Kidney epithelial cell (primary cell): ENCODE results near the gene LTB4R. TPM values are rescaled to one million over a fixed set of nuclear protein-coding genes. Genes with fewer than 3 reads are reported as not detected.

Experiments used
- DNase-seq: peaks from one replicate; pipeline ENCODE4 v3.0.0-alpha.2; 2010; ENCODE audit warnings: low read depth
- H3K27me3 ChIP-seq: 2 replicates; pipeline ENCODE4 v1.6.0; 2011; ENCODE audit warnings: low read length; ENCODE audit not compliant: control insufficient read depth, insufficient read depth
- H3K36me3 ChIP-seq: 2 replicates; pipeline ENCODE4 v1.5.1; 2011; ENCODE audit warnings: low read length; ENCODE audit not compliant: control insufficient read depth, insufficient read depth
- H3K4me3 ChIP-seq: 2 replicates; pipeline ENCODE4 v1.5.1; 2011; ENCODE audit warnings: low read depth, mild to moderate bottlenecking, control low read depth, low read length
- CTCF ChIP-seq: IDR thresholded peaks from 2 replicates; pipeline ENCODE4 v1.5.1; 2011; ENCODE audit warnings: mild to moderate bottlenecking, moderate library complexity, low read length, control low read depth, inconsistent platforms; ENCODE audit not compliant: insufficient read depth, poor library complexity, severe bottlenecking
- total RNA-seq: library from RNA; depleted of rRNA; stranded (reverse); fragments of >200 nt; gene quantifications from 2 replicates; pipeline ENCODE4 v1.2.3, GENCODE V29; 2015

The LTB4R gene
- total RNA-seq, 1 donor from 2014 or later, result 2.8 TPM

DNA sequence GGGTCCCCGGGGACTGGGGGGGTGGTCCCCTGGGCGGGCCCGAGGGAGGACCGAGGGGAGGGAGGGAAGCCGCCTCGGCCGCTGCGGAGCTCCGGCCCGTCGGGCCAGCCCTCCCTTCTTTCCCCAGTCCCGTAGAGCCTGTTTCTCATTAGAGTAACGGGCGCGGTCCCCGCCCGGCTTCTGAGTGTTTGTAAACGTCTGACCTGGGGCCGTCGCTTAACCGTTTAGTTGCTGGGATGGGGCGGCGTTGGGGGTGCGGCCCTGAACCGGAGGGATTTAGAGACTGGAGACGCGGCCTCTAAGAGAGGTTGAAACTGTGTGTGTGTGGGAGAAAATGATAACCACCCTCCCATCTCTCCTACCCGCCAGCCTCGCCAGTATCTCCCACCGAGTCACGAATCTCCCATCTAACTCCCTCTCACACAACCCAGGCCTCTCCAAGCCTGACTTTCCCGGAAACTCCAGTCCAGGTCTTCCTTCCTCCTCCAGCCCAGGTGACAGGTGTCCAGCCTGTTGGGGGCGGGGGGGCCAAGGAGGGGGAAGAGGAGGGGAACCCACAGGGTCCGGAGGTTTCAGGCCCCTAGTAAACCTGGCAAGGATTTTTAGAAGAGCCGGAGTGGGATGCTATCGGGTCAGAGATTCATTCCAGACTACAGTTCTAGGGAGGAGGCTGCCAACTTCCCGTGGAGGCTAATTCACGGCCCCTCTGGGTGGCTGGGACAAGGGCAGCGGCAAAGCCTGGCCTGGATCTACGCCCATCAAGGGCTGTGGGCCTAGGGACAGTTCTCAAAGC is 55.6 kb downstream of the LTB4R start:
- DNase-seq, result peak; percentile 76
- H3K4me3 ChIP-seq, result peak overlapping the region; percentile 82
- no peak for TF ChIP-seq CTCF
- no peaks in the 10 kb centered on the region for H3K36me3 ChIP-seq
- H3K27me3 ChIP-seq, result no peaks in the 10 kb centered on the region

Other genes starting within 250 kb of the LTB4R start
- gene CPNE6, start 239.9 kb upstream of the LTB4R start, total RNA-seq, result not detected in 2 replicates
- gene PCK2, start 217.2 kb upstream of the LTB4R start, total RNA-seq, result 127 and 142 TPM in 2 replicates
- gene DCAF11, start 196.7 kb upstream of the LTB4R start, total RNA-seq, result 63.3 and 83.9 TPM in 2 replicates
- 3.6 and 4.8 TPM in 2 replicates for gene NRL, start 196.6 kb upstream of the LTB4R start, total RNA-seq
- gene FITM1, start 180.8 kb upstream of the LTB4R start, total RNA-seq, result not detected in 2 replicates
- gene PSME1, start 175.3 kb upstream of the LTB4R start, total RNA-seq, result 216 and 234 TPM in 2 replicates
- gene EMC9, start 169.9 kb upstream of the LTB4R start, total RNA-seq, result 17.1 and 23.2 TPM in 2 replicates
- 110 and 115 TPM in 2 replicates for gene PSME2, start 164.9 kb upstream of the LTB4R start, total RNA-seq
- gene RNF31, start 164.0 kb upstream of the LTB4R start, total RNA-seq, result 70.7 and 77.0 TPM in 2 replicates
- 66.5 and 71.3 TPM in 2 replicates for gene IRF9, start 150.2 kb upstream of the LTB4R start, total RNA-seq
- gene REC8, start 139.4 kb upstream of the LTB4R start, total RNA-seq, result 69.2 and 77.8 TPM in 2 replicates
- gene IPO4, start 122.7 kb upstream of the LTB4R start, total RNA-seq, result 59.3 and 67.2 TPM in 2 replicates
- 55.6 and 58.1 TPM in 2 replicates for gene TM9SF1, start 116.1 kb upstream of the LTB4R start, total RNA-seq
- not detected in 2 replicates for gene TSSK4, start 105.8 kb upstream of the LTB4R start, total RNA-seq
- gene CHMP4A, start 98.0 kb upstream of the LTB4R start, total RNA-seq, result 92.8 and 112 TPM in 2 replicates
- 11.8 and 19.9 TPM in 2 replicates for gene MDP1, start 95.4 kb upstream of the LTB4R start, total RNA-seq
- gene NEDD8, start 79.1 kb upstream of the LTB4R start, total RNA-seq, result 157 and 180 TPM in 2 replicates
- 54.7 and 56.6 TPM in 2 replicates for gene GMPR2, start 78.6 kb upstream of the LTB4R start, total RNA-seq
- 57.3 and 67.2 TPM in 2 replicates for gene TINF2, start 68.9 kb upstream of the LTB4R start, total RNA-seq
- gene TGM1, start 48.3 kb upstream of the LTB4R start, total RNA-seq, result 3.1 and 12.3 TPM in 2 replicates
- gene RABGGTA, start 39.9 kb upstream of the LTB4R start, total RNA-seq, result 54.0 and 59.2 TPM in 2 replicates
- 44.9 and 48.5 TPM in 2 replicates for gene DHRS1, start 11.7 kb upstream of the LTB4R start, total RNA-seq
- gene NOP9, start 11.7 kb upstream of the LTB4R start, total RNA-seq, result 27.1 and 28.7 TPM in 2 replicates
- gene CIDEB, start 3.5 kb upstream of the LTB4R start, total RNA-seq, result 1.1 and 3.8 TPM in 2 replicates
- gene LTB4R2, start 1.4 kb upstream of the LTB4R start, total RNA-seq, result 1.5 and 8.0 TPM in 2 replicates
- 4.0 and 9.0 TPM in 2 replicates for gene ADCY4, start 23.6 kb downstream of the LTB4R start, total RNA-seq
- 2.3 and 2.9 TPM in 2 replicates for gene RIPK3, start 28.5 kb downstream of the LTB4R start, total RNA-seq
- gene NFATC4, start 56.7 kb downstream of the LTB4R start, total RNA-seq, result 8.0 and 14.0 TPM in 2 replicates
- 6.0 and 6.3 TPM in 2 replicates for gene NYNRIN, start 87.5 kb downstream of the LTB4R start, total RNA-seq
- gene CBLN3, start 118.2 kb downstream of the LTB4R start, total RNA-seq, result 0.34 and 0.88 TPM in 2 replicates
- gene KHNYN, start 118.5 kb downstream of the LTB4R start, total RNA-seq, result 44.0 and 47.8 TPM in 2 replicates
- 29.7 and 44.8 TPM in 2 replicates for gene SDR39U1, start 131.3 kb downstream of the LTB4R start, total RNA-seq
- gene CMA1, start 196.8 kb downstream of the LTB4R start, total RNA-seq, result not detected in 2 replicates